Left ventricle myocardium superior (tissue), 1 donor: ENCODE measurements around the gene LRP2BP. TPM values are rescaled to one million over a fixed set of nuclear protein-coding genes. Genes with fewer than 3 reads are reported as not detected.

ENCODE experiments used
- ATAC-seq: fragments of 200-7000 bp; cut with Tn5 transposase; one replicate; pipeline ENCODE4 v1.9.1; 2020; ENCODE audit warnings: mild to moderate bottlenecking, moderate library complexity
- DNase-seq: peaks from one replicate; pipeline ENCODE4 v3.0.0-alpha.2; 2020
- intact Hi-C: fragments of 100-400 bp; cut with micrococcal nuclease; formaldehyde crosslinking; loops from one replicate; pipeline ENCODE4 v1.11.0; 2022
- long read RNA-seq: library from polyadenylated mRNA; unstranded; transcript quantifications from one replicate; pipeline ENCODE4 v2.0.0, GENCODE V29; 2021
- total RNA-seq: library from RNA; stranded (reverse); fragmentation: NEBNext Ultra II Directional; extraction: Animal tissue kit (Norgen Biotek cat#: 25700); gene quantifications from one replicate; pipeline ENCODE4 v1.2.1, GENCODE V29; 2021
- donor health status: DM: no; HTN: yes; CAD: no; lungs with severe emphysema.

Gene LRP2BP
- total RNA-seq: 2.4 TPM
- long read RNA-seq, partial matches to known transcripts: 2 of 7 reads
- long read RNA-seq, other reads (novel, unspliced or antisense): 5 of 7 reads

DNA sequence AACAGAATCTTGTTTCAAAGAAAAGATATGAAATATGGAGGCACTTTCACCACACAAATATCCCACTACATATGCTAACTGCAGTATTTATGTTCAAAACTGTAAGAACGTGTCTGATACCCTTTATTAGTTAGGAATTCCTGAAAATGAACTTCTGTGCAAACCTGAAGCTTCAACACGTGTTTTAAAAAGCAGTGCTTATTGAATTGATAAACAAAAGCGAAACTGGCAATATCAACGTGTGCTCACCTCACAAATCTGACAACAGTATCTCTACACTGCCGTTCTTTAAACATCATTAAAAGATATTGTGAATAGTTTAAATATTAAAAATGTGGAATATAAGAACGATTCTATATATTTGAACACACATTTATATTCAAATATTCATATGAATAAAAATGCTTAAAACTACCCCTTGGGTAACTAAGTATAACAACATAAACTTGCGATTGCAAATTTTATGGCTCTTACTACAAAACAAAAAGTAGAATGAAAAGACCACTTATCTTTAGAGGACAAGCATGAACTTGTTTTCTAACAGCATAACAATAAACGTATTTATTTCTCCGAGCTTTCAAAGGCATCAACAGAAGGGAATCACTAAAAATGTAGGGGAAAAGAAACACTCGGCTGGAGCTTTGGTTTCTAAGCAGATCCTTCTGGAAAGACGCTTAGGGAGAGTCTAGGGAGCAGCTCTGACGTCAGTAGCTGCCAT is at the start of gene LRP2BP:
LRP2BP (minus strand) TSS at position 687 of the 718 bp plus-strand sequence. CDS start 17,738 bp downstream, outside the sequence.
- DNase-seq: no peak
- ATAC-seq: no peak
- intact Hi-C loops: no loop called here

GRCh38 chr4:185445209-185445608 is 49.5 kb upstream of the LRP2BP start:
- no peak for DNase-seq
- no peak for ATAC-seq
- intact Hi-C loops: no loop called here

- no peak for DNase-seq
- ATAC-seq: no peak
- intact Hi-C loops: no loop called here
Observed at GRCh38 chr4:185441479-185441878, 45.8 kb upstream of the LRP2BP start.

- no peak for ATAC-seq
- intact Hi-C loops: no loop called here
- no peak for DNase-seq
Observed at GRCh38 chr4:185437809-185438208, 42.1 kb upstream of the LRP2BP start.

- no peak for DNase-seq
- intact Hi-C loops: no loop called here
- no peak for ATAC-seq
Observed at GRCh38 chr4:185435466-185435865, 39.7 kb upstream of the LRP2BP start.

DNA sequence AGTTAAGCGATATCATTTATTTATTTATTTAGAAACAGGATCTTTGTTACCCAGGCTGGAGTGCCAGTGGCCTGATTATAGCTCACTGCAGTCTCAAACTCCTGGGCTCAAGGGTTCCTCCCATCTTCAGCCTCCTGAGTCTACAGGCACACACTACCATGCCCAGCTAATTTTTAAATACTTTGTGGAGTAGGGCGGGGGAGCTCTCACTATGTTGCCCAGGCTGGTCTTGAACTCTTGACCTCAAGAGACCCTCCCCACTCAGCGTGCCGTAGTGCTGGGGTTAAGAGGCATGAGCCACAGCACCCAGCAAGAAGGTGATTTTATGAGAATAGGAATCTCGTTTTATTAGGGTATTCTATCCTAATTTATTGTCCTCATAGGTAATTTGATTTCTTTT is 33.9 kb upstream of the LRP2BP start:
- intact Hi-C loops: no loop called here
- ATAC-seq (no peak), DNase-seq (no peak)

- no peak for DNase-seq
- ATAC-seq: no peak
- intact Hi-C loops: no loop called here
Observed at GRCh38 chr4:185426960-185427688, 31.4 kb upstream of the LRP2BP start.

DNA sequence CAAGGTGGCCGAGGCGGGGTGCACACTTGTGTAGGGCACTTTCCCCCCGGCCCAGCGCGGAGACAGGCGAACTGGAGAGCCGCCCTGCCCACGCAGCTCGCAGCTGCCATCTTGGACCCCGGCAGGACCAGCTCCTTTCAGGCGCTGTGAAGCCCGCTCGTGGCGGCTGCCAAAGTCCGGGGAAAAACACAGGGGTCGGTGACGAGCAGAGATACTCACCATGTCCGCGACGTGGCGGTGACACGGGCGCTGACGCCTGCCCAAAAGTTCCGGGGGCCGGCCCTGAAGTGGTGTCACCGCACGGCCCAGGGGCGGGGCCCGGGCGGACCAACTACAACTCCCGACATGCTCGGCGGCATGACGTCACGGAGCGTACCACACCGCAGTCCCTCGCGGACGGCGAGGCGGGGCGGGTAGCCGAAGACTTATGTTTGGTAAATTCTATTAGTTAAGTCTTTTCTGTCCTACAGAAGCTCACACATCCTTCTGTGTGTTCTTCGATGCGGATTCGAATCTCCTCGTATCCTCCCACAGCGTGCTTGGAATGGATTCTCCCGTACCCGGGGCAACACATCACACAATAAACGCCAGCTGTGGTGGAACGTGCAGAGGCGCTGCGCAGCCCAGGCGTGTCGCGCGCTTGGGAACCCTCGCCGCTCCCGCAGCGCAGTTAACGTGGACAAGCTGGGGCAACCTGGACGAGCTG is 30.1 kb upstream of the LRP2BP start, which contains the start of gene UFSP2:
UFSP2 (minus strand) TSS at position 318 of the 706 bp plus-strand sequence; CDS start at position 222, 96 bp downstream.
- ATAC-seq (peak; percentile 97), DNase-seq (peak; percentile 94)
- intact Hi-C loops: no loop called here

- intact Hi-C loops: no loop called here
- no peak for DNase-seq
Observed at GRCh38 chr4:185424905-185425646, 29.4 kb upstream of the LRP2BP start.

GRCh38 chr4:185421366-185422124 is 25.8 kb upstream of the LRP2BP start:
- intact Hi-C loops: no loop called here
- ATAC-seq (no peak), DNase-seq (no peak)

More at GRCh38 chr4:185424905-185425646, 29.4 kb upstream of the LRP2BP start:
- ATAC-seq: peak; percentile 57

GRCh38 chr4:185416955-185417354 is 21.2 kb upstream of the LRP2BP start:
- intact Hi-C loops: no loop called here
- ATAC-seq: peak; percentile 78
- no peak for DNase-seq

- ATAC-seq (no peak), DNase-seq (no peak)
- intact Hi-C loops: no loop called here
Observed at GRCh38 chr4:185412412-185412811, 16.7 kb upstream of the LRP2BP start.

- ATAC-seq (no peak), DNase-seq (no peak)
- intact Hi-C loops: no loop called here
Observed at GRCh38 chr4:185411849-185412248, 16.1 kb upstream of the LRP2BP start.

DNA sequence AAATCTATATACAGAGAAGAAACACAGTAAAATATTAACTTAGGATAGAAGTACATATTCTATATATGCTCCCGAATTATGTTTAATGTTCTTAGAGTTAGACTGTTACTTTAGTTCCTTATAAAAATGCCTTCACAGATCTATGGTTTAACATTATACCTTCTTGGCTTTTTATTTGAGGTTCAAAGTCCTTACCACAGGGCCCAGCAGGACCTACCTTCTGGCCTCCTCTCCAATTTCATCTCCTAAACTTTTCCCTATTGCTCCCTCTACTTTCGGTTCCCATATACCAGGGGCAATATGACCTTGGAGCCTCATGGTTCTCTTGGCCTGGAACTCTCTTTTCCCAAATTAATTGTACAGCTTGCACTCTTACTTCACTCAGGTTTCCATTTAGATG is 12.7 kb upstream of the LRP2BP start:
- no peak for ATAC-seq
- intact Hi-C loops: no loop called here
- no peak for DNase-seq

DNA sequence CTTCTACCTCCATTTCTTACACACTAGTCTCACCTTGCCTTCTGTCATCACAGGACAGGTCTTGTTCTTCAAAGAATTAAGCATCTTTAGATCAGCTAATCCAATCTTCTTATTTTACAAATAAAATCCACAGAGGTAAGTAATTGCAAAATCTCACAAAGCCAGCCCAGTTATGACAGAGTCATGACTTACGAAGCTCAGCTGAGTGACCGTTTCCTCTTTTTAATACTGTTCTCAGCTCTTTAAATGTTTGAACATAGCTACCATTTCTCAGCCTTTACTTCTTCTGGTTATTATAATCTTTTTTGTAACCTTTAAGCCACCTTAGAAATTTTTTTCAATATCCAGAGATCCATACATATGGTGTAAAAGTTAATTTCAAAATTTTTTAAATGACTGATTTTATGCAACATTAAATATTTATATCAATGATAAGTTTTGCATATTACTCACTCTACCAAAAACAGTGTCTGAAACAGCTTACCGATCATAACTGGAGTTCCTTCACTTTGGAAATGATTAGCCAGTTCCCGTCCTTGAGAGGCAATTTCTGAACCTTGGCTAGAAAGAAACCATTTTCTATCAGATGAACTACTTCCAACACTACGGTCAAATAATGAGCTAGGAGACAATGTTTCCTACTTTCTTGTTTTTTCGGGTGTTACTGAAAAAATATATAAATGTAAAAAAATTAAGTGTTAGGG is 9.7 kb upstream of the LRP2BP start:
- DNase-seq: no peak
- intact Hi-C loops: no loop called here
- ATAC-seq: no peak

DNA sequence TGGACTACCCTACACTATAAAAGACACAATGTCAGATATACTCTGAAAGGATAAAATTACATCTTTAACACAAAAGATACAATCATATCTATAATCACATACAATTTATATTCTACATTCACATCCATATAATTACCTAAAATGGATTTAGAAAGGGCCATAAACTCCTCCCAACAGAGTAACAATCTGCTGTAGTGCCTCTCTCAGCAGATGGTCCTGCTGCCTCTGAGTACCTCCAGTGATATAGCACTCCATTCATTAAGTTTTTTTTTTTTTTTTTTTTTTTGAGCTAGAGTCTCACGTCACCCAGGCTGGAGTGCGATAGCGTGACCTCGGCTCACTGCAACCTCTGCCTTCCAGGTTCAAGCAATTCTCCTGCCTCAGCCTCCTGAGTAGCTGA is 8.3 kb upstream of the LRP2BP start:
- ATAC-seq: no peak
- intact Hi-C loops: no loop called here

GRCh38 chr4:185399466-185399865 is 3.7 kb upstream of the LRP2BP start:
- no peak for ATAC-seq
- intact Hi-C loops: no loop called here
- no peak for DNase-seq

More for the DNA sequence above, 8.3 kb upstream of the LRP2BP start:
- DNase-seq: no peak

DNA sequence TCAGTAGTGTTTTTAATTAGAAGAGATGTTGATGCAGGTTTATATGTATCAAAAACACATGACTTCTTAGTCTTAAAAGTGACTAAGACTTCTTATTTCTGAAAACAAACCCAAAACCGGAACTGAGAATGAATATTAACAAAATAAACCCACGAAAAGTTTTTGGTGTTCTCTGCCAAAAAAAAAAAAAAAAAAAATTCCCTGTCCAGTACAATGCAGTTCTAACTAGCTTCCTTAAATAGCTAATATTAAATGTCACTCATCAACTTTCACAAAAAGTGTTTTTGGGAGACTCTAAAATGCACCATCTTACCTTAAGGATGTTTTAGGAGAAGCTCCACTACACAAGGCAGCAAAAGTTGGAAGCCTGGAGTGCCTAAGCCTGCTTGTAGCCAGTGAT is 2.9 kb upstream of the LRP2BP start:
- no peak for ATAC-seq
- no peak for DNase-seq

More for the DNA sequence above, 2.9 kb upstream of the LRP2BP start:
- intact Hi-C loops: no loop called here
